ENCODE measurements around the gene CRABP1.

The CRABP1 gene

GRCh38 chr15:78308422-78309032 lies 31.6 kb upstream of the CRABP1 start:
- CTCF ChIA-PET: interaction anchor here (0.6 to 2.2 kb wide), 15 partner anchors 9 to 1767 kb away, joined by 3 to 17 read pairs (median 4); partner anchors contain the start of genes CHRNA5, IREB2 and SKIC8
- POLR2A ChIA-PET: interaction anchor here (0.9 to 3.7 kb wide), 4 partner anchors 8 to 232 kb away, joined by 3 to 31 read pairs (median 10); partner anchors contain the start of genes IDH3A, IREB2, PSMA4 and SKIC8
- TF ChIP-seq BHLHE40 (IDR thresholded peaks at IDR 0.05; ENCODE audit: borderline replicate concordance): no peak
- no peak for TF ChIP-seq LEF1 (IDR thresholded peaks at IDR 0.05; ENCODE audit: borderline replicate concordance)
- TF ChIP-seq PKNOX1 (IDR thresholded peaks at IDR 0.05): no peak
- TF ChIP-seq TARDBP (IDR thresholded peaks at IDR 0.05): no peak
- TF ChIP-seq ARNT (IDR thresholded peaks at IDR 0.05): no peak
- no peak for TF ChIP-seq ZNF384 (IDR thresholded peaks at IDR 0.05)
- TF ChIP-seq CTBP1 (IDR thresholded peaks at IDR 0.05; ENCODE audit: borderline replicate concordance): no peak
- peak; percentile 90 for DNase-seq (ENCODE audit: extremely low spot score)

GRCh38 chr15:78311292-78311691 lies 28.9 kb upstream of the CRABP1 start:
- CTCF ChIA-PET: interaction anchor here (0.7 to 1.1 kb wide), 2 partner anchors 12 to 112 kb away, joined by 3 to 4 read pairs; partner anchors contain the start of gene SKIC8
- TF ChIP-seq PKNOX1 (IDR thresholded peaks at IDR 0.05) (no peak), ZNF384 (IDR thresholded peaks at IDR 0.05) (no peak), NFRKB (IDR thresholded peaks at IDR 0.05) (no peak), LEF1 (IDR thresholded peaks at IDR 0.05; ENCODE audit: borderline replicate concordance) (no peak), BHLHE40 (IDR thresholded peaks at IDR 0.05; ENCODE audit: borderline replicate concordance) (no peak), FOXM1 (IDR thresholded peaks at IDR 0.05; ENCODE audit: borderline replicate concordance) (no peak), FOXK2 (IDR thresholded peaks at IDR 0.05) (no peak), L3MBTL2 (conservative IDR thresholded peaks at IDR 0.05) (no peak), ELF4 (IDR thresholded peaks at IDR 0.05) (no peak), TARDBP (IDR thresholded peaks at IDR 0.05) (no peak), SUZ12 (IDR thresholded peaks at IDR 0.05) (no peak), HDGF (IDR thresholded peaks at IDR 0.05; ENCODE audit: borderline replicate concordance) (no peak), ARNT (IDR thresholded peaks at IDR 0.05) (no peak), SP1 (IDR thresholded peaks at IDR 0.05) (no peak), CTBP1 (IDR thresholded peaks at IDR 0.05; ENCODE audit: borderline replicate concordance) (no peak), FOXA1 (IDR thresholded peaks at IDR 0.05) (no peak)
- no peak for DNase-seq (ENCODE audit: extremely low spot score)
- POLR2A ChIA-PET: interaction anchor here (1.0 to 3.3 kb wide), 3 partner anchors 12 to 229 kb away, joined by 3 to 21 read pairs (median 16); partner anchors contain the start of genes IREB2 and SKIC8

- TF ChIP-seq BHLHE40 (IDR thresholded peaks at IDR 0.05; ENCODE audit: borderline replicate concordance) (no peak), FOXK2 (IDR thresholded peaks at IDR 0.05) (no peak), CTBP1 (IDR thresholded peaks at IDR 0.05; ENCODE audit: borderline replicate concordance) (no peak), L3MBTL2 (conservative IDR thresholded peaks at IDR 0.05) (no peak), TARDBP (IDR thresholded peaks at IDR 0.05) (no peak), ELF4 (IDR thresholded peaks at IDR 0.05) (no peak), ZNF384 (IDR thresholded peaks at IDR 0.05) (no peak), NFRKB (IDR thresholded peaks at IDR 0.05) (no peak), PKNOX1 (IDR thresholded peaks at IDR 0.05) (no peak), HDGF (IDR thresholded peaks at IDR 0.05; ENCODE audit: borderline replicate concordance) (no peak), ARNT (IDR thresholded peaks at IDR 0.05) (no peak), LEF1 (IDR thresholded peaks at IDR 0.05; ENCODE audit: borderline replicate concordance) (no peak), FOXM1 (IDR thresholded peaks at IDR 0.05; ENCODE audit: borderline replicate concordance) (no peak), FOXA1 (IDR thresholded peaks at IDR 0.05) (no peak), SP1 (IDR thresholded peaks at IDR 0.05) (no peak), SUZ12 (IDR thresholded peaks at IDR 0.05) (no peak)
- ChIA-PET POLR2A (interaction anchor here (0.9 to 3.3 kb wide), 3 partner anchors 13 to 253 kb away, joined by 4 to 21 read pairs (median 14); partner anchors contain the start of genes CHRNA5, IREB2 and SKIC8), CTCF (no interaction called here)
- no peak for DNase-seq (ENCODE audit: extremely low spot score)
Measured at GRCh38 chr15:78312536-78312935, 27.6 kb upstream of the CRABP1 start.

- no peak for DNase-seq (ENCODE audit: extremely low spot score)
- TF ChIP-seq SP1 (IDR thresholded peaks at IDR 0.05): no peak
- TF ChIP-seq FOXK2 (IDR thresholded peaks at IDR 0.05): no peak
- ChIA-PET POLR2A (interaction anchor here (0.9 to 3.3 kb wide), 3 partner anchors 13 to 253 kb away, joined by 4 to 21 read pairs (median 14); partner anchors contain the start of genes CHRNA5, IREB2 and SKIC8), CTCF (no interaction called here)
Measured at GRCh38 chr15:78312957-78313356, 27.2 kb upstream of the CRABP1 start.

- ChIA-PET CTCF (no interaction called here), POLR2A (interaction anchor here (2.6 to 3.3 kb wide), 2 partner anchors 13 to 125 kb away, joined by 14 to 21 read pairs; partner anchors contain the start of genes IREB2 and SKIC8)
- TF ChIP-seq CTBP1 (IDR thresholded peaks at IDR 0.05; ENCODE audit: borderline replicate concordance): no peak
- TF ChIP-seq ELF4 (IDR thresholded peaks at IDR 0.05): no peak
- TF ChIP-seq LEF1 (IDR thresholded peaks at IDR 0.05; ENCODE audit: borderline replicate concordance): no peak
- no peak for TF ChIP-seq FOXM1 (IDR thresholded peaks at IDR 0.05; ENCODE audit: borderline replicate concordance)
- no peak for TF ChIP-seq FOXA1 (IDR thresholded peaks at IDR 0.05)
- no peak for TF ChIP-seq SUZ12 (IDR thresholded peaks at IDR 0.05)
- no peak for TF ChIP-seq ARNT (IDR thresholded peaks at IDR 0.05)
- no peak for TF ChIP-seq NFRKB (IDR thresholded peaks at IDR 0.05)
- no peak for TF ChIP-seq L3MBTL2 (conservative IDR thresholded peaks at IDR 0.05)
- TF ChIP-seq HDGF (IDR thresholded peaks at IDR 0.05; ENCODE audit: borderline replicate concordance): no peak
- TF ChIP-seq FOXK2 (IDR thresholded peaks at IDR 0.05): no peak
- TF ChIP-seq BHLHE40 (IDR thresholded peaks at IDR 0.05; ENCODE audit: borderline replicate concordance): no peak
- no peak for TF ChIP-seq SP1 (IDR thresholded peaks at IDR 0.05)
- TF ChIP-seq PKNOX1 (IDR thresholded peaks at IDR 0.05): no peak
- TF ChIP-seq TARDBP (IDR thresholded peaks at IDR 0.05): no peak
- no peak for TF ChIP-seq ZNF384 (IDR thresholded peaks at IDR 0.05)
- no peak for DNase-seq (ENCODE audit: extremely low spot score)
Measured at GRCh38 chr15:78313383-78313782, 26.8 kb upstream of the CRABP1 start.
